Myometrial cell (primary cell): ENCODE results near the gene TMEM50B. TPM values are rescaled to one million over a fixed set of nuclear protein-coding genes. Genes with fewer than 3 reads are reported as not detected.

ENCODE experiments used
- total RNA-seq: library from RNA; depleted of rRNA; stranded (reverse); fragments of >200 nt; gene quantifications from 2 replicates; pipeline ENCODE4 v1.2.3, GENCODE V29; 2015

The TMEM50B gene
- total RNA-seq: 11.8 and 28.0 TPM in 2 replicates

GRCh38 chr21:33479679-33480480 lies at the start of gene TMEM50B:
TMEM50B (minus strand) TSS chr21:33479974; CDS start chr21:33468885, 11,089 bp downstream.

GRCh38 chr21:33491373-33492102 lies 11.8 kb upstream of the TMEM50B start, which contains the start of gene DNAJC28:
DNAJC28 (minus strand) TSS chr21:33491716; CDS start chr21:33489393, 2,323 bp downstream.

GRCh38 chr21:33403128-33403785 lies 76.5 kb downstream of the TMEM50B start, which contains the start of gene IFNGR2:
IFNGR2 (plus strand) TSS chr21:33403413; CDS start chr21:33403544, 131 bp downstream.

Other genes starting within 250 kb of the TMEM50B start
- gene IL10RB, start 213.6 kb downstream of the TMEM50B start, total RNA-seq: 42.1 and 61.0 TPM in 2 replicates
- 11.2 and 11.9 TPM in 2 replicates for gene IFNAR1, start 155.0 kb downstream of the TMEM50B start, total RNA-seq
- gene IFNGR2, start 76.6 kb downstream of the TMEM50B start, total RNA-seq: 65.4 and 69.8 TPM in 2 replicates
- gene DNAJC28, start 11.7 kb upstream of the TMEM50B start, total RNA-seq: 0.18 and 1.7 TPM in 2 replicates
- 76.7 and 95.2 TPM in 2 replicates for gene GART, start 62.1 kb upstream of the TMEM50B start, total RNA-seq
- 71.8 and 79.9 TPM in 2 replicates for gene SON, start 63.1 kb upstream of the TMEM50B start, total RNA-seq
- gene DONSON, start 108.7 kb upstream of the TMEM50B start, total RNA-seq: 22.2 and 24.1 TPM in 2 replicates
- 10.4 and 18.1 TPM in 2 replicates for gene CRYZL1, start 161.8 kb upstream of the TMEM50B start, total RNA-seq
- 35.7 and 62.7 TPM in 2 replicates for gene ITSN1, start 162.5 kb upstream of the TMEM50B start, total RNA-seq